Measurements from ENCODE around the gene EGR2. TPM values are rescaled to one million over a fixed set of nuclear protein-coding genes. Genes with fewer than 3 reads are reported as not detected.

The EGR2 gene
- total and polyA plus RNA-seq, 12 donors, result 0.17 to 6.8 (median 1.4) TPM

DNA sequence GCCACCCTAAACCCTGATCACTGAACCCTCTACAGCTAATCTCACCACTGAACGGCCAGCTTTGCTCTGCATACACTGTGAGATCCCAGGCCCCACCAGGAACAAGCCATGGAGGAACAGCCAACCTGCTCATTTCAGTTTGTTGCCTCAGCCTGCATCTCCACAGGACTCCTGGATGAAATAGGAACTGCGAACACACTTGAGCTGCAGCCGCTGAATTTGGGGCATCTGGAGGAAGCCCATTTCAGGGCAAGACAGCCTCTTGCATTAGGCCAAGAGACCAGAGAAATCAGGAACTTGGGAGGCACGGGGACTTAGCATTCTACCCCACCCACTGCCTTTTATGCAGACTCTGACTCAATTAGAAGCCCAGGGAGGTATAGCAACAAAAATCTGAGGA lies 14.5 kb upstream of the EGR2 start:
- no peak overlapping the region for H3K27ac ChIP-seq
- intact Hi-C loops (cut with DNase I), result no loop called here
- 54 to 79% (median 73%) methylated on average over 4 of the region's 4 CpGs for WGBS, 4 donors

DNA sequence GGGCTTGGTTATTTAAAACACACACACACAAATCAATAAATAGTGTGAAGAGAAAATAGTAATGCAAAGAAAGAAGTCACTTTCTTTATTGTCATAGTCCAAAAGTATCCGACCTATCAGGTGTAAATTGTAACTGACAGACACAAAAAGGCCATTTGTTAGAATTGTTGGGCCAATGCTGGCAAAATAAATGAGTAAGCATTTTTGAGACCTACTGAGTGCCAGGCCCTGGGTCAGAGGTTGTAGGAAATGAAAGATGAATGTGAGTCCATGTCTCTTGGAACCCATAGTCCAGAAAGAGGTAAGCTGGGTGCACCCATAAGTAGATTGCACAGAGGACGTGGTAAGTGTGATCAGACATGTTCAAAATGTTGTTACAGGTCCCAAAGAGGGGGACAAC lies 13.5 kb upstream of the EGR2 start:
- intact Hi-C loops (cut with DNase I), result no loop called here
- 55 to 71% (median 62%) methylated on average over 2 of the region's 2 CpGs for WGBS, 4 donors

More for the DNA sequence above, 14.5 kb upstream of the EGR2 start:
- TF ChIP-seq, protein P1, sequence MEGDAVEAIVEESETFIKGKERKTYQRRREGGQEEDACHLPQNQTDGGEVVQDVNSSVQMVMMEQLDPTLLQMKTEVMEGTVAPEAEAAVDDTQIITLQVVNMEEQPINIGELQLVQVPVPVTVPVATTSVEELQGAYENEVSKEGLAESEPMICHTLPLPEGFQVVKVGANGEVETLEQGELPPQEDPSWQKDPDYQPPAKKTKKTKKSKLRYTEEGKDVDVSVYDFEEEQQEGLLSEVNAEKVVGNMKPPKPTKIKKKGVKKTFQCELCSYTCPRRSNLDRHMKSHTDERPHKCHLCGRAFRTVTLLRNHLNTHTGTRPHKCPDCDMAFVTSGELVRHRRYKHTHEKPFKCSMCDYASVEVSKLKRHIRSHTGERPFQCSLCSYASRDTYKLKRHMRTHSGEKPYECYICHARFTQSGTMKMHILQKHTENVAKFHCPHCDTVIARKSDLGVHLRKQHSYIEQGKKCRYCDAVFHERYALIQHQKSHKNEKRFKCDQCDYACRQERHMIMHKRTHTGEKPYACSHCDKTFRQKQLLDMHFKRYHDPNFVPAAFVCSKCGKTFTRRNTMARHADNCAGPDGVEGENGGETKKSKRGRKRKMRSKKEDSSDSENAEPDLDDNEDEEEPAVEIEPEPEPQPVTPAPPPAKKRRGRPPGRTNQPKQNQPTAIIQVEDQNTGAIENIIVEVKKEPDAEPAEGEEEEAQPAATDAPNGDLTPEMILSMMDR (IDR thresholded peaks at IDR 0.05), result no peak
- TF ChIP-seq POLR2A (IDR thresholded peaks at IDR 0.05), result no peak
- H3K4me1 ChIP-seq (replicated peaks in 1 of 2), result no peaks in the 10 kb centered on the region
- DNase-seq, result peak in 2 of 7 donors; percentile 4 to 7
- no peaks in the 10 kb centered on the region for H3K36me3 ChIP-seq (replicated peaks in 1 of 2)
- H3K9me3 ChIP-seq (replicated peaks in 1 of 3), result no peaks in the 10 kb centered on the region
- no peaks in the 10 kb centered on the region for H3K27me3 ChIP-seq
- no peak overlapping the region for H3K4me3 ChIP-seq

DNA sequence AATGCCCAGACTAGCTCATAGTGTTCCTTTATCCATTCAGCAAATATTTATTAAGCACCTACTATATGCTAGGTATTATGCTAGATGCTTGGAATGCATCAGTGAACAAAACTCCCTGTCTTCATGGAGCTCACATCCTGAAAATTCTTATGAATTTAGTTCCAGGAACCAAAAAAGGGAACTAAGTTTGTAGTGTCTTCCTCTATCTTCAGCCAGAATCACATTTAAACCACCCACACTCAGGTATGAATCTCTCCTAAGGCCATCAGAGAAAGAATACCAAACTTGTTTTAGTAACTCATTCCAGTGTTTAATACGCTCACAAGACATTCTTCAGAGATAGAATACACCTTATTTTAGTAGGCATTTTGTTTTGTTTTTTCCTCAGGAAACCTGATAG lies 10.1 kb upstream of the EGR2 start:
- intact Hi-C loops (cut with DNase I), result no loop called here
- Histone ChIP-seq H3K36me3 (replicated peaks in 1 of 2) (no peaks in the 10 kb centered on the region), H3K27me3 (no peaks in the 10 kb centered on the region), H3K4me1 (replicated peaks in 1 of 2) (no peaks in the 10 kb centered on the region), H3K27ac (no peak overlapping the region), H3K9me3 (replicated peaks in 1 of 3) (no peaks in the 10 kb centered on the region), H3K4me3 (no peak overlapping the region)
- 73 to 91% (median 87%) methylated on average over 1 of the region's 1 CpG for WGBS, 4 donors
- no peak for DNase-seq
- TF ChIP-seq, protein P1 (IDR thresholded peaks at IDR 0.05), result no peak
- no peak for TF ChIP-seq POLR2A (IDR thresholded peaks at IDR 0.05)

More for the DNA sequence above, 13.5 kb upstream of the EGR2 start:
- Histone ChIP-seq H3K36me3 (replicated peaks in 1 of 2) (no peaks in the 10 kb centered on the region), H3K4me3 (no peak overlapping the region), H3K4me1 (replicated peaks in 1 of 2) (no peaks in the 10 kb centered on the region), H3K9me3 (replicated peaks in 1 of 3) (no peaks in the 10 kb centered on the region), H3K27me3 (no peaks in the 10 kb centered on the region), H3K27ac (no peak overlapping the region)
- no peak for TF ChIP-seq POLR2A (IDR thresholded peaks at IDR 0.05)
- TF ChIP-seq, protein P1 (IDR thresholded peaks at IDR 0.05), result no peak
- DNase-seq, result no peak

DNA sequence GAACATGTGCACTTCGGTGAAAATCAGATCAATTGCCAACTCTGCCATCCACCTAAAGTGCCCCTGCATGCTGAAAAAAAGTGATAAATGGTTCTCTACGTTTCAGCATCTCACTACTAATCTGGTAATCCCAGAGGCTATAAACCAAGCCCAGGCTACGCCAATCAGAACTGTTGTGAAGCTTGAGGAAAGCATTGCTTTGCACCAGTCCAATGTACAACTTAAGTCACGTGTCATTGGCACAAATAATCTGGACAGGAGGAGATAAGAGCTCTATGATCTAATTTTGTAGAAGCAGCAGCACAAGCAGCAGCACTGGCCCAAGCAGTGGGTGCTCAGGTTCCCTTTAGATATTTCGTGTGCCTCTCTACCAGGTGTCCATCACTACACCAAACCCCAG lies 4.4 kb upstream of the EGR2 start:
- no peak for DNase-seq
- Histone ChIP-seq H3K36me3 (replicated peaks in 1 of 2) (no peaks in the 10 kb centered on the region), H3K4me1 (replicated peaks in 1 of 2) (peaks cover 22 to 23% of the 10 kb centered on the region in 2 donors), H3K27me3 (peaks cover 19% of the 10 kb centered on the region), H3K4me3 (no peak overlapping the region), H3K27ac (no peak overlapping the region), H3K9me3 (replicated peaks in 1 of 3) (no peaks in the 10 kb centered on the region)
- WGBS, 4 donors, result 59 to 74% (median 67%) methylated on average over 5 of the region's 5 CpGs
- intact Hi-C loops (cut with DNase I), result no loop called here
- TF ChIP-seq, protein P1 (IDR thresholded peaks at IDR 0.05), result no peak
- TF ChIP-seq POLR2A (IDR thresholded peaks at IDR 0.05), result no peak

All from adrenal gland (tissue), 12 donors.